Esophagus squamous epithelium (tissue), 4 donors: ENCODE measurements around the gene PPHLN1.

ENCODE experiments used
- POLR2A ChIP-seq, 4 donors: fragments of 450-650 bp; IDR thresholded peaks; one replicate each; pipeline ENCODE4 v1.6.1; 2017; ENCODE audit warnings: antibody characterized with exemption in 4 of 4, mild to moderate bottlenecking in 4 of 4, moderate library complexity in 3 of 4
- TF ChIP-seq, protein P1 (sequence below), 6 experiments: fragments of 450-650 bp in 4 of 6; fragments of 200-600 bp in 2 of 6; sonication (generic) in 2 of 6; IDR thresholded peaks; one replicate each; pipeline ENCODE4 v1.5.1; 2016 to 2019; ENCODE audit warnings: antibody characterized with exemption in 6 of 6, mild to moderate bottlenecking in 4 of 6, moderate library complexity in 4 of 6

DNA sequence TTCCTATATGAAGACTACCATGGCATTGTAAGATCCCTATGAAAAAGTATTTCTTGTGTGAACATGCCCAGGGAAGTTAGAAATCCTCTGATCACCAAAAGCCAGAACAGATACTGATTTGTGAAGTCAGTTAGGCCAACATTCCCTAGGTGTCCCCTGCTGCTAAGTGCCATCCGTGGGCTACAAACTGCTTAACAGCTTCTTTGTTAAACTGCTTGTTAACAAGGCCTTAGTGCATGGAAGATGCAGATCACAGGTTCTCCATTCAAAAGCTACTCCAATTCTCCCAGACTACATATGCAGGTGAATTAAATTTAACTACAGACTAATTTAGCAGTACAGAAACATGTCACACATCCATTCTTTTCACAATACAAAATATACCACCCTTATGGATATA, 155.4 kb downstream of the PPHLN1 start:
- TF ChIP-seq, protein P1, sequence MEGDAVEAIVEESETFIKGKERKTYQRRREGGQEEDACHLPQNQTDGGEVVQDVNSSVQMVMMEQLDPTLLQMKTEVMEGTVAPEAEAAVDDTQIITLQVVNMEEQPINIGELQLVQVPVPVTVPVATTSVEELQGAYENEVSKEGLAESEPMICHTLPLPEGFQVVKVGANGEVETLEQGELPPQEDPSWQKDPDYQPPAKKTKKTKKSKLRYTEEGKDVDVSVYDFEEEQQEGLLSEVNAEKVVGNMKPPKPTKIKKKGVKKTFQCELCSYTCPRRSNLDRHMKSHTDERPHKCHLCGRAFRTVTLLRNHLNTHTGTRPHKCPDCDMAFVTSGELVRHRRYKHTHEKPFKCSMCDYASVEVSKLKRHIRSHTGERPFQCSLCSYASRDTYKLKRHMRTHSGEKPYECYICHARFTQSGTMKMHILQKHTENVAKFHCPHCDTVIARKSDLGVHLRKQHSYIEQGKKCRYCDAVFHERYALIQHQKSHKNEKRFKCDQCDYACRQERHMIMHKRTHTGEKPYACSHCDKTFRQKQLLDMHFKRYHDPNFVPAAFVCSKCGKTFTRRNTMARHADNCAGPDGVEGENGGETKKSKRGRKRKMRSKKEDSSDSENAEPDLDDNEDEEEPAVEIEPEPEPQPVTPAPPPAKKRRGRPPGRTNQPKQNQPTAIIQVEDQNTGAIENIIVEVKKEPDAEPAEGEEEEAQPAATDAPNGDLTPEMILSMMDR (IDR thresholded peaks at IDR 0.05), result no peak
- TF ChIP-seq POLR2A (IDR thresholded peaks at IDR 0.05), result no peak
